SU-DHL-6 (cell line): Measurements from ENCODE around the gene GABRB1.

Experiments used
- EZH2phosphoT487 ChIP-seq: fragments of 200-600 bp; sonication (generic), shearing (Covaris generic); conservative IDR thresholded peaks from 2 replicates; pipeline ENCODE4 v1.6.1; 2018; ENCODE audit warnings: mild to moderate bottlenecking, antibody characterized with exemption, low read length, moderate library complexity, mixed read lengths
- TF ChIP-seq, protein P1 (sequence below): fragments of 200-600 bp; sonication (generic); IDR thresholded peaks from one replicate; pipeline ENCODE4 v1.5.1; 2017; ENCODE audit warnings: antibody characterized with exemption, mild to moderate bottlenecking, low read length, moderate library complexity; ENCODE audit not compliant: insufficient read depth, poor library complexity, severe bottlenecking

- TF ChIP-seq, protein P1, sequence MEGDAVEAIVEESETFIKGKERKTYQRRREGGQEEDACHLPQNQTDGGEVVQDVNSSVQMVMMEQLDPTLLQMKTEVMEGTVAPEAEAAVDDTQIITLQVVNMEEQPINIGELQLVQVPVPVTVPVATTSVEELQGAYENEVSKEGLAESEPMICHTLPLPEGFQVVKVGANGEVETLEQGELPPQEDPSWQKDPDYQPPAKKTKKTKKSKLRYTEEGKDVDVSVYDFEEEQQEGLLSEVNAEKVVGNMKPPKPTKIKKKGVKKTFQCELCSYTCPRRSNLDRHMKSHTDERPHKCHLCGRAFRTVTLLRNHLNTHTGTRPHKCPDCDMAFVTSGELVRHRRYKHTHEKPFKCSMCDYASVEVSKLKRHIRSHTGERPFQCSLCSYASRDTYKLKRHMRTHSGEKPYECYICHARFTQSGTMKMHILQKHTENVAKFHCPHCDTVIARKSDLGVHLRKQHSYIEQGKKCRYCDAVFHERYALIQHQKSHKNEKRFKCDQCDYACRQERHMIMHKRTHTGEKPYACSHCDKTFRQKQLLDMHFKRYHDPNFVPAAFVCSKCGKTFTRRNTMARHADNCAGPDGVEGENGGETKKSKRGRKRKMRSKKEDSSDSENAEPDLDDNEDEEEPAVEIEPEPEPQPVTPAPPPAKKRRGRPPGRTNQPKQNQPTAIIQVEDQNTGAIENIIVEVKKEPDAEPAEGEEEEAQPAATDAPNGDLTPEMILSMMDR: no peak
- TF ChIP-seq EZH2phosphoT487: no peak
These were observed 31.0 kb upstream of the GABRB1 start for GRCh38 chr4:47000406-47000805.
